ENCODE measurements around the gene TAAR8.
"Not testable (repeated sequence)": the region's sequence is repeated elsewhere in the genome, so short reads cannot be mapped to it uniquely, and the experiment has no call there.

TAAR8 gene

DNA sequence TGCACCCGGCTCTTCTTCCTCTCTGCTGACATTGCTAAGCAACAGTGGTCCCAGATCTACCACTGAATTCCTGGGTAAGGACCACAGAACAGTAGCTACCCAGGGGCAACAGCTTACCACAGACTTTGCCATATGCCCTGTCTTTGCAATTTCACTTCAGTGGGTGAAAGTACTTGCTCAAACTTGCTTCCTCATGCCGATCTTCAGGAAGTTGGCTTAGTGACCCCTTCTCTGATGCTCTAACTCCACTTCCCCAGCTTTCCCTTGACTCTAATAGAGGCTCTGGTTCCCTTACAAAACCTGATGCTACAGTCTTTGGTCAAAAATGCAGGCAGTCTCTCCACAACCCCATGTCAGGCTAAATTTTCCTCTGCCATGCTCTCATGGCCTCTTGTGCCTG, 40.4 kb downstream of the TAAR8 start:
- peaks cover 10% of the 10 kb centered on the region for H3K27me3 Mint-ChIP-seq (ENCODE audit: low read depth, poor library complexity)

DNA sequence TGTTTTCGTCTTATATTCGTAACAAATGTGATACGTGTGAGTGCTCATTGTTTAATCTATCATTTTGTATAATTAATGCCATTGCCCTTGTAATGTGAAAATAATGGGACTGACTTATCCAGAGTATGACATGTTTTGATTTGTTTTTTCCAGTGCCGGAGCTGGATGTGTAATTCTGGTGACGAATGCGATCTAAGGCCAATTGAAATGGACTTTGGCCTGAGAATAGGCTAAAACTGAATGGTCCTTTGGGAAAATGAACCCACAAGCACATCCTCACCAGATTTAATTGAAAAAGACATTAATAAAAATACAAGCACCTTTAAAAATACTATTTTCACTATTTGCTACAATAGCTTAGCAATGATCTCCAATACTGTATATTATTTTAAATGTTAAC, 43.7 kb downstream of the TAAR8 start:
- no peaks in the 10 kb centered on the region for H3K9me3 Mint-ChIP-seq
- H3K27me3 Mint-ChIP-seq (ENCODE audit: low read depth, poor library complexity), result peaks cover 14% of the 10 kb centered on the region
- no peak for DNase-seq
- TF ChIP-seq, protein P1, sequence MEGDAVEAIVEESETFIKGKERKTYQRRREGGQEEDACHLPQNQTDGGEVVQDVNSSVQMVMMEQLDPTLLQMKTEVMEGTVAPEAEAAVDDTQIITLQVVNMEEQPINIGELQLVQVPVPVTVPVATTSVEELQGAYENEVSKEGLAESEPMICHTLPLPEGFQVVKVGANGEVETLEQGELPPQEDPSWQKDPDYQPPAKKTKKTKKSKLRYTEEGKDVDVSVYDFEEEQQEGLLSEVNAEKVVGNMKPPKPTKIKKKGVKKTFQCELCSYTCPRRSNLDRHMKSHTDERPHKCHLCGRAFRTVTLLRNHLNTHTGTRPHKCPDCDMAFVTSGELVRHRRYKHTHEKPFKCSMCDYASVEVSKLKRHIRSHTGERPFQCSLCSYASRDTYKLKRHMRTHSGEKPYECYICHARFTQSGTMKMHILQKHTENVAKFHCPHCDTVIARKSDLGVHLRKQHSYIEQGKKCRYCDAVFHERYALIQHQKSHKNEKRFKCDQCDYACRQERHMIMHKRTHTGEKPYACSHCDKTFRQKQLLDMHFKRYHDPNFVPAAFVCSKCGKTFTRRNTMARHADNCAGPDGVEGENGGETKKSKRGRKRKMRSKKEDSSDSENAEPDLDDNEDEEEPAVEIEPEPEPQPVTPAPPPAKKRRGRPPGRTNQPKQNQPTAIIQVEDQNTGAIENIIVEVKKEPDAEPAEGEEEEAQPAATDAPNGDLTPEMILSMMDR (IDR thresholded peaks at IDR 0.05), result no peak
- no peak overlapping the region for H3K4me3 Mint-ChIP-seq
- no peaks in the 10 kb centered on the region for H3K36me3 Mint-ChIP-seq (ENCODE audit: low read depth)
- no peak overlapping the region for H3K27ac Mint-ChIP-seq
- H3K4me1 Mint-ChIP-seq, result no peaks in the 10 kb centered on the region

More for the DNA sequence above, 40.4 kb downstream of the TAAR8 start:
- TF ChIP-seq, protein P1 (IDR thresholded peaks at IDR 0.05), result no peak
- H3K36me3 Mint-ChIP-seq (ENCODE audit: low read depth), result no peaks in the 10 kb centered on the region
- H3K4me3 Mint-ChIP-seq, result no peak overlapping the region
- H3K4me1 Mint-ChIP-seq, result no peaks in the 10 kb centered on the region
- no peaks in the 10 kb centered on the region for H3K9me3 Mint-ChIP-seq
- no peak for DNase-seq
- no peak overlapping the region for H3K27ac Mint-ChIP-seq

DNA sequence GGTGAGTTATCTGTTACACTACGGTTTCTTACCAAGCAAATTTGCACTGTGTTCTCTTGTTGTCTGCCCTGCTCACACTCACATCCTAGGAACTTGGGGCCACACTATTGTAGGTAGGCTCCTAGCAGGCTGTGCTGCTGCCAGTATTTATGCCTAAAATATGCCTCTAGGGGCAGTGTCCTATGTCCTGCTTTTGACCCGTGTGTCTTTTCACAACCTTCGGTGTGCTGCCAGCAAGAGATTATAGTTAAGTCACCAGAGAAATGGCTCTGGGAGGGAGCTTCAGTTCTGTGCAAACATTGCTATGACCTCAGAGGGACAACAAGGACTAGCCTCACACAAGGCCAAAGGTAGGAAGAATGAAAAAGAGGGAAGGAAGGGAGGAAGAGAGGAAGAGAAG, 46.0 kb downstream of the TAAR8 start:
- Mint-ChIP-seq H3K9me3 (no peaks in the 10 kb centered on the region), H3K27ac (peak overlapping the region; percentile 13), H3K4me1 (no peaks in the 10 kb centered on the region), H3K4me3 (no peak overlapping the region), H3K27me3 (ENCODE audit: low read depth, poor library complexity) (peaks cover 20% of the 10 kb centered on the region), H3K36me3 (ENCODE audit: low read depth) (no peaks in the 10 kb centered on the region)
- TF ChIP-seq, protein P1 (IDR thresholded peaks at IDR 0.05), result peak; percentile 34
- peak; percentile 3 for DNase-seq

DNA sequence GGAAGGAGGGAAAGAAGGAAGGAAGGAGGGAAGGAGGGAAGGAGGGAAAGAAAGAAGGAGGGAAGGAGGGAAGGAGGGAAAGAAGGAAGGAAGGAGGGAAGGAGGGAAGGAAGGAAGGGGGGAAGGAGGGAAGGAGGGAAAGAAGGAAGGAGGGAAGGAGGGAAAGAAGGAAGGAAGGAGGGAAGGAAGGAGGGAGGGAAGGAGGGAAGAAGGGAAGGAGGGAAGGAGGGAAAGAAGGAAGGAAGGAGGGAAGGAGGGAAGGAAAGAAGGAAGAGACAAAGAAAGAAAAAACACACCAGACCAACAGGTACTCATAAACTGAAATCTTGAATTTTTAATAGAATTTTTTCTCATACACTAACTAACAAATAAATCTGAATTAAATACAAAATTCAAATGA, 48.4 kb downstream of the TAAR8 start:
- H3K27me3 Mint-ChIP-seq (ENCODE audit: low read depth, poor library complexity), result peaks cover 22% of the 10 kb centered on the region
- not testable (repeated sequence) for DNase-seq; H3K36me3 Mint-ChIP-seq (ENCODE audit: low read depth); H3K27ac Mint-ChIP-seq; H3K4me1 Mint-ChIP-seq; H3K4me3 Mint-ChIP-seq; H3K9me3 Mint-ChIP-seq
